ENCODE results near the gene DPP4. TPM values are rescaled to one million over a fixed set of nuclear protein-coding genes. Genes with fewer than 3 reads are reported as not detected.

Gene DPP4
- total and polyA plus RNA-seq, 2 donors (not counting 3 experiments of a cell fraction or from before 2014, with no cell fraction given): 0.84 to 6.2 TPM

DNA sequence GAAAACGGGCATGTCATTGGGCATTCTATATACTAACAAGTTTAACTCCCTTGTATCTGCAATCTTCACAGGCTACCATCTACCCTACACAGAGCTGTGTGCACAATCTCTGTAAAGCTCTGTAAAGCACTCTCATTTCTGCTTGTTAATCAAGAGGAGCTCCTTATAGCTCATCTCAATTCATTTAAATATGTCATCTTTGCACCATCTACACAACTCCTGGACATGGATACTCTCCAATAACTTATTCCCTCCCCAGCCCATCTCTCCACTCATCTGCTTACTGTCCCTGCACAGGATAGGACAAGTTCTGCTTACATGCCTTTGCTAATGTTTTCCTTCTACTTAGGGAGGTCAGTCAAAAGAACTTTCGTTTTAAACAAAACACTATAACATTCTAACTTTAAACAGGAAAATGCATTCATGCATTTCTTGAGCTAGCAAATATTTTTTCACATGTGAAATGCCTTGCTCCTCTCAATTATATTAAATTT is 61.4 kb downstream of the DPP4 start:
- peaks cover 11% of the 10 kb centered on the region for H3K4me1 ChIP-seq (ENCODE audit: control insufficient read depth, extremely low read depth, insufficient read depth, low read length)
- POLR2A ChIA-PET: no interaction called here
- H3K4me2 ChIP-seq (ENCODE audit: insufficient read depth, low read length): peak overlapping the region; percentile 18
- no peak overlapping the region for H3K4me3 ChIP-seq (replicated peaks in 1 of 3; ENCODE audit: insufficient read depth in 1 of 3, low read depth in 1 of 3, low read length in 3 of 3)
- intact Hi-C loops (cut with micrococcal nuclease) (loop anchor here (2.0 kb wide), 1 partner anchor 102 kb away; no protein-coding TSS in a partner anchor), dilution Hi-C loops (cut with MboI; ENCODE audit: extremely low pct_ligation_motif_present, low sequenced_read_pairs) (no loop called here)
- no peaks in the 10 kb centered on the region for H3K36me3 ChIP-seq (ENCODE audit: control insufficient read depth in 2 of 2, extremely low read depth in 1 of 2, insufficient read depth in 2 of 2, low read length in 2 of 2)
- DNase-seq (ENCODE audit: low read depth, low spot score) (peak; percentile 37), FAIRE-seq (no peak)
- no peak overlapping the region for H3K9ac ChIP-seq (replicated peaks; ENCODE audit: extremely low read depth, insufficient read depth, low read length)
- no peaks in the 10 kb centered on the region for H3K9me1 ChIP-seq (replicated peaks; ENCODE audit: control insufficient read depth, extremely low read depth, insufficient read depth, low read length)
- H3K79me2 ChIP-seq (ENCODE audit: control insufficient read depth, insufficient read depth, low read length): no peaks in the 10 kb centered on the region
- TF ChIP-seq MYC (IDR thresholded peaks at IDR 0.05; ENCODE audit: low read depth, low read length): no peak
- TF ChIP-seq, protein P1, sequence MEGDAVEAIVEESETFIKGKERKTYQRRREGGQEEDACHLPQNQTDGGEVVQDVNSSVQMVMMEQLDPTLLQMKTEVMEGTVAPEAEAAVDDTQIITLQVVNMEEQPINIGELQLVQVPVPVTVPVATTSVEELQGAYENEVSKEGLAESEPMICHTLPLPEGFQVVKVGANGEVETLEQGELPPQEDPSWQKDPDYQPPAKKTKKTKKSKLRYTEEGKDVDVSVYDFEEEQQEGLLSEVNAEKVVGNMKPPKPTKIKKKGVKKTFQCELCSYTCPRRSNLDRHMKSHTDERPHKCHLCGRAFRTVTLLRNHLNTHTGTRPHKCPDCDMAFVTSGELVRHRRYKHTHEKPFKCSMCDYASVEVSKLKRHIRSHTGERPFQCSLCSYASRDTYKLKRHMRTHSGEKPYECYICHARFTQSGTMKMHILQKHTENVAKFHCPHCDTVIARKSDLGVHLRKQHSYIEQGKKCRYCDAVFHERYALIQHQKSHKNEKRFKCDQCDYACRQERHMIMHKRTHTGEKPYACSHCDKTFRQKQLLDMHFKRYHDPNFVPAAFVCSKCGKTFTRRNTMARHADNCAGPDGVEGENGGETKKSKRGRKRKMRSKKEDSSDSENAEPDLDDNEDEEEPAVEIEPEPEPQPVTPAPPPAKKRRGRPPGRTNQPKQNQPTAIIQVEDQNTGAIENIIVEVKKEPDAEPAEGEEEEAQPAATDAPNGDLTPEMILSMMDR (IDR thresholded peaks at IDR 0.05; ENCODE audit: extremely low read depth in 1 of 2, insufficient read depth in 1 of 2, low read depth in 1 of 2, low read length in 2 of 2): no peak
- no peak for TF ChIP-seq POLR2A (IDR thresholded peaks at IDR 0.05; ENCODE audit: low read depth, low read length)
- TF ChIP-seq, protein P2, sequence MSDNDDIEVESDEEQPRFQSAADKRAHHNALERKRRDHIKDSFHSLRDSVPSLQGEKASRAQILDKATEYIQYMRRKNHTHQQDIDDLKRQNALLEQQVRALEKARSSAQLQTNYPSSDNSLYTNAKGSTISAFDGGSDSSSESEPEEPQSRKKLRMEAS (IDR thresholded peaks at IDR 0.05; ENCODE audit: insufficient read depth, insufficient read length): no peak
- no peak for TF ChIP-seq EZH2 (IDR thresholded peaks at IDR 0.05; ENCODE audit: borderline replicate concordance, low read depth, low read length, severe bottlenecking)
- no peak for TF ChIP-seq JUN (IDR thresholded peaks at IDR 0.05; ENCODE audit: borderline replicate concordance, insufficient read depth, insufficient read length, low read depth)
- TF ChIP-seq GATA2 (IDR thresholded peaks at IDR 0.05; ENCODE audit: insufficient read depth, insufficient read length, low read depth, low read length): no peak
- no peak for TF ChIP-seq POLR2AphosphoS5 (IDR thresholded peaks at IDR 0.05; ENCODE audit: insufficient read depth, low read depth, low read length)
- no peak for TF ChIP-seq FOS (IDR thresholded peaks at IDR 0.05; ENCODE audit: borderline replicate concordance, insufficient read depth, low read length)
- no peaks in the 10 kb centered on the region for H3K27me3 ChIP-seq (ENCODE audit: control insufficient read depth in 2 of 2, insufficient read depth in 2 of 2, low read length in 2 of 2)
- BruUV-seq (replicated peaks): no TSS peak
- peak overlapping the region; percentile 17 for H2AFZ ChIP-seq (ENCODE audit: low read depth, low read length)
- CTCF ChIA-PET: interaction anchor here (0.9 to 4.3 kb wide), 4 partner anchors 25 to 113 kb away, joined by 3 to 11 read pairs (median 6); no protein-coding TSS in a partner anchor
- no peaks in the 10 kb centered on the region for H4K20me1 ChIP-seq (replicated peaks; ENCODE audit: control insufficient read depth, extremely low read depth, insufficient read depth, low read length)
- no peak overlapping the region for H3K27ac ChIP-seq (ENCODE audit: insufficient read depth, low read depth, low read length)
- H3K9me3 ChIP-seq (replicated peaks; ENCODE audit: control insufficient read depth, insufficient read depth, low read length): no peaks in the 10 kb centered on the region
